Esophagus (tissue), 2 donors: Measurements from ENCODE around the gene TIGAR. TPM values are rescaled to one million over a fixed set of nuclear protein-coding genes. Genes with fewer than 3 reads are reported as not detected.

Source experiments
- H3K27ac ChIP-seq, 2 donors: one replicate each; pipeline ENCODE4 v1.5.1; 2013; ENCODE audit warnings: low read depth in 2 of 2, mild to moderate bottlenecking in 2 of 2, inconsistent platforms in 1 of 2, low read length in 1 of 2, moderate library complexity in 1 of 2
- H3K27me3 ChIP-seq, 2 donors: one replicate each; pipeline ENCODE4 v1.6.1; 2013; ENCODE audit warnings: low read length in 2 of 2, control low read depth in 1 of 2, mild to moderate bottlenecking in 1 of 2; ENCODE audit not compliant: insufficient read depth in 2 of 2, control insufficient read depth in 1 of 2
- H3K36me3 ChIP-seq, 2 donors: one replicate each; pipeline ENCODE4 v1.6.1; 2013; ENCODE audit warnings: low read length in 1 of 2; ENCODE audit not compliant: control insufficient read depth in 2 of 2, insufficient read depth in 2 of 2
- H3K4me1 ChIP-seq, 2 donors: one replicate each; pipeline ENCODE4 v1.6.1; 2013; ENCODE audit warnings: low read length in 1 of 2; ENCODE audit not compliant: control insufficient read depth in 2 of 2, insufficient read depth in 2 of 2
- H3K4me3 ChIP-seq, 2 donors: one replicate each; pipeline ENCODE4 v1.5.1; 2013; ENCODE audit warnings: low read length in 2 of 2, mild to moderate bottlenecking in 2 of 2, low read depth in 1 of 2, moderate library complexity in 1 of 2
- H3K9me3 ChIP-seq, 2 donors: one replicate each; pipeline ENCODE4 v1.6.1; 2013; ENCODE audit warnings: mild to moderate bottlenecking in 2 of 2, low read depth in 1 of 2, low read length in 1 of 2, moderate library complexity in 1 of 2; ENCODE audit not compliant: control insufficient read depth in 2 of 2, insufficient read depth in 1 of 2
- WGBS, 2 donors: extraction: QIAGEN DNeasy Blood & Tissue Kit; methylation state at CpG; one replicate each; pipeline ENCODE4 v1.1.7; 2013; 5-methylcytosine and 5-hydroxymethylcytosine counted together
- polyA plus RNA-seq, 2 donors: library from polyadenylated mRNA; stranded (reverse); fragments of 200-250 nt; gene quantifications; one replicate each; pipeline ENCODE4 v1.2.3, GENCODE V29; 2013
- donor health status: healthy with polysubstance abuse.
- donor health status: Bipolar disorder and iron deficiency.

The TIGAR gene, protein sequence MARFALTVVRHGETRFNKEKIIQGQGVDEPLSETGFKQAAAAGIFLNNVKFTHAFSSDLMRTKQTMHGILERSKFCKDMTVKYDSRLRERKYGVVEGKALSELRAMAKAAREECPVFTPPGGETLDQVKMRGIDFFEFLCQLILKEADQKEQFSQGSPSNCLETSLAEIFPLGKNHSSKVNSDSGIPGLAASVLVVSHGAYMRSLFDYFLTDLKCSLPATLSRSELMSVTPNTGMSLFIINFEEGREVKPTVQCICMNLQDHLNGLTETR
- polyA plus RNA-seq: 1 to 10 TPM; 2.4 to 5.3 TPM

GRCh38 chr12:4320853-4321701 lies at the start of gene TIGAR:
Gene TIGAR (plus strand): TSS chr12:4321213. CDS start chr12:4321272, 59 bp downstream.
- peak within 1 kb of the TSS; percentile 82 to 93 for H3K4me3 ChIP-seq
- peaks cover 0 to 3% of the 10 kb centered on the region in 2 donors for H3K4me1 ChIP-seq
- 0% methylated on average over 53 to 76 of the region's 76 CpGs for WGBS, 2 donors
- no peaks in the 10 kb centered on the region for H3K27me3 ChIP-seq
- peak within 1 kb of the TSS; percentile 81 to 94 for H3K27ac ChIP-seq
- no peaks in the 10 kb centered on the region for H3K36me3 ChIP-seq
- H3K9me3 ChIP-seq: no peaks in the 10 kb centered on the region

GRCh38 chr12:4271717-4272423 lies 49.1 kb upstream of the TIGAR start:
- Histone ChIP-seq H3K9me3 (no peaks in the 10 kb centered on the region), H3K4me1 (peaks cover 4 to 12% of the 10 kb centered on the region in 2 donors), H3K36me3 (no peaks in the 10 kb centered on the region), H3K4me3 (peak overlapping the region; percentile 35 to 53), H3K27ac (peak overlapping the region; percentile 90 to 92), H3K27me3 (peaks cover 0 to 7% of the 10 kb centered on the region in 2 donors)
- WGBS, 2 donors: 0 to 1% methylated on average over 40 to 43 of the region's 43 CpGs

DNA sequence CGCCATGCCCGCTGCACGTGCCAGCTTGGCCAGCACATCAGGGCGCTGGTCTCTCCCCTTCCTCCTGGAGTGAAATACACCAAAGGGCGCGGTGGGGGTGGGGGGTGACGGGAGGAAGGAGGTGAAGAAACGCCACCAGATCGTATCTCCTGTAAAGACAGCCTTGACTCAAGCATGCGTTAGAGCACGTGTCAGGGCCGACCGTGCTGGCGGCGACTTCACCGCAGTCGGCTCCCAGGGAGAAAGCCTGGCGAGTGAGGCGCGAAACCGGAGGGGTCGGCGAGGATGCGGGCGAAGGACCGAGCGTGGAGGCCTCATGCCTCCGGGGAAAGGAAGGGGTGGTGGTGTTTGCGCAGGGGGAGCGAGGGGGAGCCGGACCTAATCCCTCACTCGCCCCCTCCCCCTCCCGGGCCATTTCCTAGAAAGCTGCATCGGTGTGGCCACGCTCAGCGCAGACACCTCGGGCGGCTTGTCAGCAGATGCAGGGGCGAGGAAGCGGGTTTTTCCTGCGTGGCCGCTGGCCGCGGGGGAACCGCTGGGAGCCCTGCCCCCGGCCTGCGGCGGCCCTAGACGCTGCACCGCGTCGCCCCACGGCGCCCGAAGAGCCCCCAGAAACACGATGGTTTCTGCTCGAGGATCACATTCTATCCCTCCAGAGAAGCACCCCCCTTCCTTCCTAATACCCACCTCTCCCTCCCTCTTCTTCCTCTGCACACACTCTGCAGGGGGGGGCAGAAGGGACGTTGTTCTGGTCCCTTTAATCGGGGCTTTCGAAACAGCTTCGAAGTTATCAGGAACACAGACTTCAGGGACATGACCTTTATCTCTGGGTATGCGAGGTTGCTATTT lies 48.4 kb upstream of the TIGAR start:
- H3K27ac ChIP-seq: peak overlapping the region; percentile 83 to 92
- H3K4me1 ChIP-seq: peaks cover 4 to 12% of the 10 kb centered on the region in 2 donors
- no peaks in the 10 kb centered on the region for H3K36me3 ChIP-seq
- H3K9me3 ChIP-seq: no peaks in the 10 kb centered on the region
- H3K27me3 ChIP-seq: peaks cover 0 to 7% of the 10 kb centered on the region in 2 donors
- peak overlapping the region; percentile 28 to 71 for H3K4me3 ChIP-seq
- WGBS, 2 donors: 0 to 1% methylated on average over 43 to 62 of the region's 62 CpGs

DNA sequence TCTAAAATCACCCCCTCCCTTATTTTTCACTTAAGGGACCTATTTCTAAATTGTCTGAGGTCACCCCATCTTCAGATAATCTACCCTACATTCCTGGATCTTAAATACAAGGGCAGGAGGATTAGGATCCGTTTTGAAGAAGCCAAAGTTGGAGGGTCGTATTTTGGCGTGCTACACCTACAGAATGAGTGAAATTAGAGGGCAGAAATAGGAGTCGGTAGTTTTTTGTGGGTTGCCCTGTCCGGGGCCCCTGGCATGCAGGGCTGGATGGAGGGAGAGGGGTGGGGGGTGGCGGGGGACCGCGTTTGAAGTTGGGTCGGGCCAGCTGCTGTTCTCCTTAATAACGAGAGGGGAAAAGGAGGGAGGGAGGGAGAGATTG lies 47.8 kb upstream of the TIGAR start:
- Histone ChIP-seq H3K4me3 (peak overlapping the region; percentile 71 to 86), H3K27me3 (peaks cover 0 to 7% of the 10 kb centered on the region in 2 donors), H3K36me3 (no peaks in the 10 kb centered on the region), H3K4me1 (peaks cover 4 to 12% of the 10 kb centered on the region in 2 donors), H3K27ac (peak overlapping the region; percentile 91 to 93), H3K9me3 (no peaks in the 10 kb centered on the region)
- 0 to 2% methylated on average over 10 of the region's 10 CpGs for WGBS, 2 donors

GRCh38 chr12:4273652-4274395 lies 47.2 kb upstream of the TIGAR start, which contains the start of gene CCND2:
Gene CCND2 (plus strand): TSS chr12:4273762. CDS start chr12:4274041, 279 bp downstream.
- Histone ChIP-seq H3K4me3 (peak within 1 kb of the TSS; percentile 71 to 86), H3K36me3 (peaks cover 0 to 3% of the 10 kb centered on the region in 2 donors), H3K4me1 (peaks cover 4 to 12% of the 10 kb centered on the region in 2 donors), H3K27me3 (peaks cover 0 to 7% of the 10 kb centered on the region in 2 donors), H3K9me3 (no peaks in the 10 kb centered on the region), H3K27ac (peak within 1 kb of the TSS; percentile 91 to 93)
- 0% methylated on average over 49 to 52 of the region's 52 CpGs for WGBS, 2 donors

- peak overlapping the region; percentile 91 to 93 for H3K27ac ChIP-seq
- H3K9me3 ChIP-seq: no peaks in the 10 kb centered on the region
- WGBS, 2 donors: 1% methylated on average over 42 of the region's 42 CpGs
- H3K4me1 ChIP-seq: peaks cover 4 to 12% of the 10 kb centered on the region in 2 donors
- peaks cover 0 to 3% of the 10 kb centered on the region in 2 donors for H3K36me3 ChIP-seq
- H3K4me3 ChIP-seq: peak overlapping the region; percentile 71 to 86
- H3K27me3 ChIP-seq: peaks cover 0 to under 1% of the 10 kb centered on the region in 2 donors
Observed at GRCh38 chr12:4274396-4275015, 46.5 kb upstream of the TIGAR start.

- Histone ChIP-seq H3K9me3 (no peaks in the 10 kb centered on the region), H3K27me3 (no peaks in the 10 kb centered on the region), H3K27ac (peak overlapping the region; percentile 91 to 93), H3K36me3 (peaks cover 0 to 3% of the 10 kb centered on the region in 2 donors), H3K4me1 (peaks cover 4 to 12% of the 10 kb centered on the region in 2 donors), H3K4me3 (peak overlapping the region; percentile 71 to 86)
- WGBS, 2 donors: 1% methylated on average over 43 of the region's 43 CpGs
Observed at GRCh38 chr12:4275016-4275869, 45.8 kb upstream of the TIGAR start.
